ENCODE data around the gene S1PR2. TPM values are rescaled to one million over a fixed set of nuclear protein-coding genes. Genes with fewer than 3 reads are reported as not detected.
A peak's percentile ranks its signal among the peaks of the same experiment; 100 is the strongest.

Gene S1PR2
- total RNA-seq, 3 donors from 2014 or later: 1.2 to 8.4 (median 6.5) TPM

DNA sequence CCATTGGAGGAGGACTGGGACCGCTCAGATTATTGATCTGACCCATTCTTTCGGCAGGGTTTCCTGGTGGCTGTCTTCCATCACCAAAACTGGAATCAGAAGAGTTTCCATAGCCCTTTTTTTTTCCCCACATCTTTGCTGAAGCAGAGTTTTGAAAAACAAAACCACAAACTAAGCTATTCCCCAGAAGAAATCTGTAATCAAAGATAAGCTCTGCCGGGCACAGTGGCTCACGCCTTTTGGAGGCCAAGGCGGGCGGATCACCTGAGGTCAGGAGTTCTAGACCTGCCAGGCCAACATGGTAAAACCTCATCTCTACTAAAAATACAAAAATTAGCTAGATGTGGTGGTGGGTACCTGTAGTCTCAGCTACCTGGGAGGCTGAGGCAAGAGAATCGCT is 35.6 kb upstream of the S1PR2 start:
- TF ChIP-seq, protein P1, sequence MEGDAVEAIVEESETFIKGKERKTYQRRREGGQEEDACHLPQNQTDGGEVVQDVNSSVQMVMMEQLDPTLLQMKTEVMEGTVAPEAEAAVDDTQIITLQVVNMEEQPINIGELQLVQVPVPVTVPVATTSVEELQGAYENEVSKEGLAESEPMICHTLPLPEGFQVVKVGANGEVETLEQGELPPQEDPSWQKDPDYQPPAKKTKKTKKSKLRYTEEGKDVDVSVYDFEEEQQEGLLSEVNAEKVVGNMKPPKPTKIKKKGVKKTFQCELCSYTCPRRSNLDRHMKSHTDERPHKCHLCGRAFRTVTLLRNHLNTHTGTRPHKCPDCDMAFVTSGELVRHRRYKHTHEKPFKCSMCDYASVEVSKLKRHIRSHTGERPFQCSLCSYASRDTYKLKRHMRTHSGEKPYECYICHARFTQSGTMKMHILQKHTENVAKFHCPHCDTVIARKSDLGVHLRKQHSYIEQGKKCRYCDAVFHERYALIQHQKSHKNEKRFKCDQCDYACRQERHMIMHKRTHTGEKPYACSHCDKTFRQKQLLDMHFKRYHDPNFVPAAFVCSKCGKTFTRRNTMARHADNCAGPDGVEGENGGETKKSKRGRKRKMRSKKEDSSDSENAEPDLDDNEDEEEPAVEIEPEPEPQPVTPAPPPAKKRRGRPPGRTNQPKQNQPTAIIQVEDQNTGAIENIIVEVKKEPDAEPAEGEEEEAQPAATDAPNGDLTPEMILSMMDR (IDR thresholded peaks at IDR 0.05): no peak
- peaks cover 15% of the 10 kb centered on the region for H3K4me1 ChIP-seq (ENCODE audit: low read depth)
- intact Hi-C loops (cut with DNase I, micrococcal nuclease): no loop called here

DNA sequence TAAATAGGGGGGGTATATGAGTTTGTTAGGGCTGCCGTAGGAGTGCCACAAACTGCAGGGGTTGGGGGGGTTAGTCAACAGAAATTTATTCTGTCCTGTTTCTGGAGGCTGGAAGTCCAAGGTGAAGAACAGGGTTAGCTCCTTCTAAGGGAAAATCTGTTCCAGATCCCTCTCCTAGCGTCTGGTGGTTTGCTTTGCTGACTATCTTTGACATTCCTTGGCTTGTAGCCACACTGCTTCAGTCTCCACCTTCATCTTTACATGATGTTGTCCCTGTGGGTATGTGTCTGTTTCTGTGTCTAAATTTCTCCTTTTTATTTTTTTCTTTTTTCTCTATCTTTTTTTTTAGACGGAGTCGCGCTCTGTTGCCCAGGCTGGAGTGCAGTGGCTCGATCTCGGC is 31.6 kb upstream of the S1PR2 start:
- TF ChIP-seq, protein P1 (IDR thresholded peaks at IDR 0.05): no peak
- H3K9me3 ChIP-seq: no peaks in the 10 kb centered on the region
- intact Hi-C loops (cut with DNase I, micrococcal nuclease): no loop called here
- H3K36me3 ChIP-seq (ENCODE audit: low read depth): no peaks in the 10 kb centered on the region
- H3K4me1 ChIP-seq (ENCODE audit: low read depth): peaks cover 8% of the 10 kb centered on the region
- DNase-seq (no peak), ATAC-seq (no peak)
- no peak overlapping the region for H3K4me3 ChIP-seq

More for the DNA sequence above, 35.6 kb upstream of the S1PR2 start:
- ATAC-seq (no peak), DNase-seq (no peak)
- H3K4me3 ChIP-seq: no peak overlapping the region
- no peaks in the 10 kb centered on the region for H3K9me3 ChIP-seq
- H3K36me3 ChIP-seq (ENCODE audit: low read depth): no peaks in the 10 kb centered on the region

DNA sequence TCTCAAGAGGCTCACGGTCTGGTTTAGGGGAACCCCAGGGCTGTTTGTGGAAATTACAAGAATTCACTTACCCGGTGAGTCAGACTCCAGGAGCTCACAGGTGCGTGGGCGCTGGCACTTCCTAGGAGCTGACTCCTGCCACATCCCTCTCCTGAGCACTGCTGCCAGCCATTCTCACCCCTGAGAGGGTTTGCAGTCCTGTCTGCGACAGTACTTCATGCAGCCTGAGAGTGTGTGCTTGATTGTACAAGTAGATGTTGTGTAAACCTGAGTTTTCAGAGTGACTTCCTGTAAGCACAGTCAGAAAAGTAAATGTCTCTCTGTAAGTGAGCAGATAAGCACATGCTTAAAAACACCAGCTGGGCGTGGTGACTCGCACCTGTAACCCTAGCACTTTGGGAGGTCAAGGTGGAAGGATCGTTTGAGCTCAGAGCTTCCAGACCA is 29.0 kb upstream of the S1PR2 start:
- DNase-seq (no peak), ATAC-seq (peak; percentile 59)
- Histone ChIP-seq H3K36me3 (ENCODE audit: low read depth) (no peaks in the 10 kb centered on the region), H3K4me1 (ENCODE audit: low read depth) (peaks cover 8% of the 10 kb centered on the region), H3K9me3 (no peaks in the 10 kb centered on the region), H3K4me3 (no peak overlapping the region)
- TF ChIP-seq, protein P1 (IDR thresholded peaks at IDR 0.05): no peak
- intact Hi-C loops (cut with DNase I, micrococcal nuclease): no loop called here

DNA sequence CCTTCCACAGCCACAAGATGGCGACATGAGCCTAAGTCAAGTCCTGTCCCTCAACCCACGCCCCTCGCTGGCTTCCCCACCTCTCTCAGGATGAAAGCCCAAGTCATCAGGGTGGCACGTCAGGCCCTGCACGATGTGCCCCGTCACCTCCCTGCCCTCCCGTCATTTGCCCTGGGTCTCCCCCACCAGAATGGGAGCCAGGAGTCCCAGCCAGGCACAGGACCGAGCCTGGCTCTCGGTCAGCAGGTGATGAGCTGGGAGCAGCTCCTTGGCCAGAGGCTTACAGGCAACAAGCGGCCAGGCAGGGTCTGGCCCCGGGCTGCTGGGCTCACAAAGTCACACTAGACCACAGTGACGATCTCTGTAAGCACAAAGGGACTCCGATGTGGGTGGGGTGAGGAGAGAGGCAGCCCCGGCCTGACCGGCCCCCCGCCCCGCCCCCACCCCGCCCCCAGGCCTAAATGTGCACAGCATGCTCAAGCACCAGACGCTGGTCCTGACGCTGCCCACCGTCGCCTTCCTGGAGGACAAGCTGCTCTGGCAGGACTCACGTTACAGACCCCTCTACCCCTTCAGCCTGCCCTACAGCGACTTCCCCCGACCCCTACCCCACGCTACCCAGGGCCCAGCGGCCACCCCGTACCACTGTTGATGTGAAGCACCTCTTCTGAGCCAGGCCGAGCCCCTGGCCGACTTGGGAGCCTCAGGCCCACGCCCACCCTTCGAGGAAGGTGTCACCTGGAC is 28.2 kb upstream of the S1PR2 start:
- intact Hi-C loops (cut with DNase I, micrococcal nuclease): no loop called here
- peak; percentile 75 to 93 (median 81) for DNase-seq
- no peak overlapping the region for H3K4me3 ChIP-seq

DNA sequence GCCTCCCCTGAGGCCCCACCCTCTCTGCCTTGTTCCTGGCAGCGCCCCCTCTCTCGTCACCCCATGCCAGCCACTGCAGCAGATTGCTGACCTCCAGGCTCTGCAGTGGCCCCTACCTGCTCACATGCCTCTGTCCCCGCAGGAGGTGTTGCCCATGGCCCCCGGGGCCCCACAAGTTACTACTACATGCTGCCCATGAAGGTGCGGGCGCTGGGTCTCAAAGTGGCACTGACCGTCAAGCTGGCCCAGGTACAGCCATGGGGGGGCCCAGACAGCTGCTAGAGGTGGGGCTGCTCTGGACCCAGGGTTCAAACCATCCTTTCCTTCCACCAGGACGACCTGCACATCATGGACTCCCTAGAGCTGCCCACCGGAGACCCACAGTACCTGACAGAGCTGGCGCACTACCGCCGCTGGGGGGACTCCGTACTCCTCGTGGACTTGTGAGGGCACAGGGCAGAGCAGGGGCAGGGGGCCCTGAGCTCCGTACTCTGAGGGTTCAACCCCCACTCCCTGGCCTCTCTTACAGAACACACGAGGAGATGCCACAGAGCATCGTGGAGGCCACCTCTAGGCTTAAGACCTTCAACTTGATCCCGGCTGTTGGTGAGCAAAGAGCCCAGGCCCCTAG is 27.1 kb upstream of the S1PR2 start:
- H3K9me3 ChIP-seq: no peaks in the 10 kb centered on the region
- no peaks in the 10 kb centered on the region for H3K36me3 ChIP-seq (ENCODE audit: low read depth)
- TF ChIP-seq, protein P1 (IDR thresholded peaks at IDR 0.05): no peak
- H3K4me1 ChIP-seq (ENCODE audit: low read depth): peaks cover 8% of the 10 kb centered on the region
- intact Hi-C loops (cut with DNase I, micrococcal nuclease): no loop called here
- DNase-seq (no peak), ATAC-seq (no peak)
- H3K4me3 ChIP-seq: no peak overlapping the region

More for the DNA sequence above, 28.2 kb upstream of the S1PR2 start:
- H3K36me3 ChIP-seq (ENCODE audit: low read depth): no peaks in the 10 kb centered on the region
- H3K4me1 ChIP-seq (ENCODE audit: low read depth): peaks cover 8% of the 10 kb centered on the region
- TF ChIP-seq, protein P1 (IDR thresholded peaks at IDR 0.05): peak; percentile 51
- no peaks in the 10 kb centered on the region for H3K9me3 ChIP-seq
- ATAC-seq: peak; percentile 68

Data from mucosa of descending colon (tissue), 3 donors.